K562 (cell line): ENCODE data around the gene PSMA5.

Source experiments
- CBFB ChIP-seq: sonication (generic); formaldehyde crosslinking; IDR thresholded peaks from 2 replicates; pipeline ENCODE4 v1.4.0; 2020; ENCODE audit warnings: mild to moderate bottlenecking, missing genetic modification reagents
- CTCF ChIP-seq, 3 experiments: IDR thresholded peaks in 2 of 3; conservative IDR thresholded peaks in 1 of 3; 2 replicates each; pipeline ENCODE4 v1.5.1; 2011 to 2012; ENCODE audit warnings: low read length in 3 of 3, mild to moderate bottlenecking in 3 of 3, control low read depth in 2 of 3, improper control_type of control experiment in 1 of 3, inconsistent platforms in 1 of 3, low read depth in 1 of 3, mixed read lengths in 1 of 3, moderate library complexity in 1 of 3; ENCODE audit not compliant: insufficient read depth in 2 of 3
- EZH2 ChIP-seq: IDR thresholded peaks from 2 replicates; pipeline ENCODE4 v1.6.1; 2012; ENCODE audit warnings: low read depth, mild to moderate bottlenecking, inconsistent platforms, low read length, borderline replicate concordance
- ZNF274 ChIP-seq: IDR thresholded peaks from 2 replicates; pipeline ENCODE4 v1.6.1; 2011; ENCODE audit warnings: low read depth, mild to moderate bottlenecking, low read length, moderate library complexity, borderline replicate concordance
- ZNF3 ChIP-seq: fragments of 250-450 bp; sonication (Bioruptor Pico); IDR thresholded peaks from 2 replicates; pipeline ENCODE4 v1.5.0; 2021; ENCODE audit warnings: mild to moderate bottlenecking, moderate library complexity

- TF ChIP-seq ZNF274 (no peak), CBFB (CRISPR knock-in tag) (no peak), CTCF (IDR thresholded peaks at IDR 0.05 in 2 of 3, conservative IDR thresholded peaks at IDR 0.05 in 1 of 3; ENCODE audit: insufficient read depth in 2 of 3, low read depth in 1 of 3, low read length in 3 of 3) (no peak; a peak in 1 of 6 replicates), EZH2 (no peak), ZNF3 (no peak)
Measured at GRCh38 chr1:109438798-109439297, 12.6 kb upstream of the PSMA5 start.
